HepG2 (cell line): Measurements from ENCODE around the gene ERBB4. TPM values are rescaled to one million over a fixed set of nuclear protein-coding genes. Genes with fewer than 3 reads are reported as not detected.

ENCODE experiments used
- ATAC-seq: fragments of 200-7000 bp; cut with Tn5 transposase; 3 replicates; pipeline ENCODE4 v1.9.1; 2020; ENCODE audit warnings: mild to moderate bottlenecking, moderate library complexity
- BruUV-seq: library from RNA; stranded (reverse); fragments of 400-500 nt; replicated peaks from 2 replicates; lab custom pipeline; 2021; lab: Mats Ljungman, UMichigan
- CTCF ChIA-PET: fragments of 300-600 bp; formaldehyde crosslinking; extraction: SDS; loops from one replicate; lab custom pipeline; 2021; ENCODE audit warnings: low total read pairs, inconsistent platforms, low intra/inter-chr PET ratio; lab: Yijun Ruan, JAX
- POLR2A ChIA-PET: fragments of 350-600 bp; sonication (Branson Sonifier 250); formaldehyde crosslinking; loops from one replicate; lab custom pipeline; 2020; ENCODE audit warnings: antibody characterized with exemption, inconsistent platforms; lab: Yijun Ruan, JAX
- DNase-seq: peaks from one replicate; pipeline ENCODE4 v3.0.0-alpha.2; 2015; ENCODE audit warnings: low spot score
- FAIRE-seq: peaks from 3 replicates; lab custom pipeline; 2011; peaks lifted over from hg19 to GRCh38; lab: Jason Lieb, UNC
- H2AFZ ChIP-seq: one replicate; pipeline ENCODE4 v1.6.1; 2011; ENCODE audit warnings: low read length, inconsistent platforms
- H3K27ac ChIP-seq: fragments of 300-600 bp; 3 replicates; pipeline ENCODE4 v1.8.0; 2011; ENCODE audit warnings: mixed run types, mild to moderate bottlenecking, mixed read lengths, low read length, inconsistent platforms; ENCODE audit not compliant: insufficient read depth; ENCODE audit errors: extremely low read length
- H3K27me3 ChIP-seq, 2 experiments: fragments of 200-600 bp in 1 of 2; 2 replicates in 1 of 2; 3 replicates in 1 of 2; pipeline versions ENCODE4 v1.6.0 to v1.8.0; 2011; ENCODE audit warnings: low read length in 2 of 2, mild to moderate bottlenecking in 2 of 2, moderate library complexity in 2 of 2, inconsistent platforms in 1 of 2; ENCODE audit not compliant: insufficient read depth in 2 of 2, control insufficient read depth in 1 of 2
- H3K36me3 ChIP-seq, 2 experiments: fragments of 200-600 bp in 1 of 2; replicated peaks in 1 of 2; 2 replicates in 1 of 2; 3 replicates in 1 of 2; pipeline versions ENCODE4 v1.5.1 to v1.8.0; 2011; ENCODE audit warnings: low read length in 2 of 2, inconsistent platforms in 1 of 2; ENCODE audit not compliant: insufficient read depth in 2 of 2, control insufficient read depth in 1 of 2
- H3K4me1 ChIP-seq: 2 replicates; pipeline ENCODE4 v1.5.1; 2012; ENCODE audit warnings: low read length, inconsistent platforms; ENCODE audit not compliant: insufficient read depth
- H3K4me2 ChIP-seq: 2 replicates; pipeline ENCODE4 v1.6.0; 2011; ENCODE audit warnings: low read depth, low read length, inconsistent platforms
- H3K4me3 ChIP-seq, 3 experiments: fragments of 200-600 bp in 1 of 3; sonication (generic), shearing (Covaris generic) in 1 of 3; replicated peaks in 1 of 3; 2 replicates each; pipeline ENCODE4 v1.5.1; 2011 to 2016; ENCODE audit warnings: low read length in 3 of 3, inconsistent platforms in 2 of 3, low read depth in 2 of 3, mild to moderate bottlenecking in 2 of 3, control low read depth in 1 of 3, mixed read lengths in 1 of 3; ENCODE audit not compliant: insufficient read depth in 1 of 3
- H3K79me2 ChIP-seq: one replicate; pipeline ENCODE4 v1.6.1; 2011; ENCODE audit warnings: low read length, inconsistent platforms; ENCODE audit not compliant: insufficient read depth
- H3K9ac ChIP-seq: 2 replicates; pipeline ENCODE4 v1.6.0; 2011; ENCODE audit warnings: mild to moderate bottlenecking, low read depth, low read length, inconsistent platforms; ENCODE audit not compliant: insufficient read depth
- H3K9me3 ChIP-seq: 2 replicates; pipeline ENCODE4 v1.5.1; 2012; ENCODE audit warnings: mild to moderate bottlenecking, low read length
- H4K20me1 ChIP-seq: 2 replicates; pipeline ENCODE4 v1.6.0; 2011; ENCODE audit warnings: inconsistent platforms, mild to moderate bottlenecking, low read length, moderate library complexity; ENCODE audit not compliant: insufficient read depth
- BHLHE40 ChIP-seq: IDR thresholded peaks from 2 replicates; pipeline ENCODE4 v1.6.1; 2011; ENCODE audit warnings: low read length, improper control_type of control experiment
- BRD4 ChIP-seq: sonication (generic); formaldehyde crosslinking; IDR thresholded peaks from 2 replicates; pipeline ENCODE4 v1.4.0; 2020; ENCODE audit warnings: missing genetic modification reagents
- CREM ChIP-seq, 2 experiments: sonication (generic) in 1 of 2; formaldehyde crosslinking in 1 of 2; IDR thresholded peaks; 2 replicates each; pipeline versions ENCODE4 v1.4.0 to v1.6.1; 2016 to 2020; ENCODE audit warnings: antibody characterized with exemption in 1 of 2, mild to moderate bottlenecking in 1 of 2, missing genetic modification reagents in 1 of 2
- GATA4 ChIP-seq: sonication (generic); IDR thresholded peaks from 2 replicates; pipeline ENCODE4 v1.6.1; 2016; ENCODE audit warnings: antibody characterized with exemption, low read depth, borderline replicate concordance
- GATAD1 ChIP-seq: IDR thresholded peaks from 2 replicates; pipeline ENCODE4 v1.6.1; 2016; ENCODE audit warnings: missing genetic modification reagents, missing compliant biosample characterization
- HOXD1 ChIP-seq: sonication (generic); formaldehyde crosslinking; IDR thresholded peaks from 2 replicates; pipeline ENCODE4 v1.5.0; 2020; ENCODE audit warnings: missing genetic modification reagents
- NCOA5 ChIP-seq: sonication (generic); formaldehyde crosslinking; IDR thresholded peaks from 2 replicates; pipeline ENCODE4 v1.4.0; 2020; ENCODE audit warnings: missing genetic modification reagents
- NFIB ChIP-seq: sonication (generic); formaldehyde crosslinking; IDR thresholded peaks from 2 replicates; pipeline ENCODE4 v1.9.0; 2021; ENCODE audit warnings: missing genetic modification reagents, mild to moderate bottlenecking, borderline replicate concordance
- RFXAP ChIP-seq: sonication (generic); formaldehyde crosslinking; IDR thresholded peaks from 2 replicates; pipeline ENCODE4 v1.4.0; 2020; ENCODE audit warnings: missing genetic modification reagents, borderline replicate concordance
- SIN3A ChIP-seq: IDR thresholded peaks from 2 replicates; pipeline ENCODE4 v1.6.1; 2011; ENCODE audit warnings: low read depth, mild to moderate bottlenecking, control low read depth, low read length, borderline replicate concordance
- ZNF17 ChIP-seq: sonication (generic); formaldehyde crosslinking; IDR thresholded peaks from 2 replicates; pipeline ENCODE4 v1.5.0; 2020; ENCODE audit warnings: mild to moderate bottlenecking, missing genetic modification reagents
- ZNF326 ChIP-seq: sonication (generic); formaldehyde crosslinking; IDR thresholded peaks from 2 replicates; pipeline ENCODE4 v1.4.0; 2020; ENCODE audit warnings: missing genetic modification reagents, borderline replicate concordance
- WGBS: methylation state at CpG from one replicate; pipeline ENCODE4 v1.1.6; 2017; ENCODE audit warnings: low lambda C conversion rate; 5-methylcytosine and 5-hydroxymethylcytosine counted together
- in situ Hi-C: cut with HindIII; loops from 2 replicates; pipeline ENCODE4 v1.10.0; 2017; ENCODE audit warnings: low pct_unique_long_range_greater_than_20kb; ENCODE audit not compliant: extremely low pct_ligation_motif_present
- intact Hi-C: fragments of 100-400 bp; cut with micrococcal nuclease; formaldehyde crosslinking; loops from one replicate; pipeline ENCODE4 v1.10.0; 2022; ENCODE audit not compliant: unreplicated experiment
- polyA plus RNA-seq, 8 experiments: library from polyadenylated mRNA; depleted of rRNA in 3 of 8; stranded (reverse) in 7 of 8; unstranded in 1 of 8; fragments of >200 nt; fragmentation: Illumina TruSeq in 4 of 8; extraction: Trizol in 4 of 8; gene quantifications; 2 replicates each; pipeline versions ENCODE4 v1.2.1 to v1.2.3, GENCODE V29; 2011 to 2016; ENCODE audit warnings: low read depth in 4 of 8, missing spikeins in 1 of 8, mixed read lengths in 1 of 8; ENCODE audit not compliant: insufficient read depth in 1 of 8
- total RNA-seq, 5 experiments: library from RNA; depleted of rRNA; stranded (reverse); fragments of >200 nt; fragmentation: Illumina TruSeq; extraction: Trizol; gene quantifications; 2 replicates each; pipeline ENCODE4 v1.2.3, GENCODE V29; 2016; ENCODE audit warnings: low read depth in 1 of 5
- TF ChIP-seq, protein P1 (sequence below): sonication (generic); formaldehyde crosslinking; IDR thresholded peaks from 2 replicates; pipeline ENCODE4 v1.5.0; 2020; ENCODE audit warnings: missing genetic modification reagents
- TF ChIP-seq, protein P2 (sequence below): sonication (generic); formaldehyde crosslinking; IDR thresholded peaks from 2 replicates; pipeline ENCODE4 v1.4.0; 2020; ENCODE audit warnings: low read depth, mild to moderate bottlenecking, missing genetic modification reagents

ERBB4 gene
- total and polyA plus RNA-seq, 2 of the 13 experiments (the other 11 are each of a cell fraction or from before 2014, with no cell fraction given): not detected

DNA sequence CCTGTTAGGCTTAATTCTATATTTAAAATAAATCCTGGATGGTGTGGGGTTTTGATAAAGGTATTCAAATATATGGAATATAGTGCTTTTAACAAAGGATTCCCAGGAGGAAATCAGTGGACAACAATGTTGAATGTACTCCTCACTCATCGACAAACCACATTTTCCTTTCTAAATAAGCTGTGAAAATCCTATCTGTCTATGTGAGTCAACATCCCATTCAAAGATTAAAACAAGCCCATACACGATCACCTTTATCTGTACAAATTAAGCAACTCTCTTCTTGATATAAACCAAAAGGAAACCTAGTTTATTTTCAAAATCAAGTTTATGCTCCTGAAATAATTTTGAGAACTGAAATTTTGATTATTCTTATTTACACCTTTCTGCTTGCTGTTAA, 153.4 kb downstream of the ERBB4 start:
- ATAC-seq (no peak), DNase-seq (no peak)
- POLR2A ChIA-PET: no interaction called here
- H3K9me3 ChIP-seq: no peaks in the 10 kb centered on the region
- no TSS peak for BruUV-seq
- H3K79me2 ChIP-seq: no peaks in the 10 kb centered on the region
- 12% methylated on average over 2 of the region's 2 CpGs for WGBS
- no peak overlapping the region for H3K9ac ChIP-seq
- H3K4me1 ChIP-seq: no peaks in the 10 kb centered on the region
- H4K20me1 ChIP-seq: no peaks in the 10 kb centered on the region
- H2AFZ ChIP-seq: no peak overlapping the region
- TF ChIP-seq HOXD1 (no peak), CREM (IDR thresholded peaks at IDR 0.05) (no peak), CREM (CRISPR knock-in tag; IDR thresholded peaks at IDR 0.05) (no peak), NCOA5 (CRISPR knock-in tag) (no peak), BRD4 (no peak), ZNF326 (no peak), ZNF17 (CRISPR knock-in tag) (no peak), BHLHE40 (no peak), GATAD1 (CRISPR knock-in tag) (no peak), SIN3A (no peak)
- TF ChIP-seq, protein P1, sequence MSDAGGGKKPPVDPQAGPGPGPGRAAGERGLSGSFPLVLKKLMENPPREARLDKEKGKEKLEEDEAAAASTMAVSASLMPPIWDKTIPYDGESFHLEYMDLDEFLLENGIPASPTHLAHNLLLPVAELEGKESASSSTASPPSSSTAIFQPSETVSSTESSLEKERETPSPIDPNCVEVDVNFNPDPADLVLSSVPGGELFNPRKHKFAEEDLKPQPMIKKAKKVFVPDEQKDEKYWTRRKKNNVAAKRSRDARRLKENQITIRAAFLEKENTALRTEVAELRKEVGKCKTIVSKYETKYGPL (CRISPR knock-in tag): no peak
- TF ChIP-seq, all 625 proteins: peak for 0
- H3K27ac ChIP-seq: no peak overlapping the region
- H3K4me3 ChIP-seq: no peak overlapping the region
- no peaks in the 10 kb centered on the region for H3K36me3 ChIP-seq
- intact Hi-C loops: no loop called here
- H3K4me2 ChIP-seq: no peak overlapping the region
- CTCF ChIA-PET: no interaction called here
- FAIRE-seq: no peak
- no peaks in the 10 kb centered on the region for H3K27me3 ChIP-seq
- in situ Hi-C loops: no loop called here

DNA sequence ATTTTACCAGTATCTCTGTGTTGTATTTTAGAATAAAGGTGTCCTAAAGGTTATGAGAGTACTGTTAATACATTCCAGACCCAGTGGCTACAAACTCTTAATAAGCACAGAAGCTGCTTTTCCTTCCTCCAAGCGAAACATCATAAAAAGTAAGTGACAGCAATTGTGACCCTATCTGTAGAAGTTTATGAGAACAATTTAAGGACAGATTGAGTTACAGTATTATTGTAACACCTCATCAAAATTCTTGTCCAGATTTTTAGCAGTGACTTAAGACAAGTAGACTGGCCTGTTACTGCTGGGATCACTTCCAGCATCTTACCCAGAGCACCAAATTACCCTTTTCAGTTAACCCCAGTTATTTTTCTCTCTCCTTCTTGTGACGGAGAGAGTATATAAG, 154.6 kb downstream of the ERBB4 start:
- Histone ChIP-seq H3K9ac (no peak overlapping the region), H3K4me2 (no peak overlapping the region), H3K27me3 (no peaks in the 10 kb centered on the region), H3K4me1 (no peaks in the 10 kb centered on the region), H3K9me3 (no peaks in the 10 kb centered on the region), H3K36me3 (no peaks in the 10 kb centered on the region), H3K27ac (no peak overlapping the region), H3K79me2 (no peaks in the 10 kb centered on the region), H2AFZ (no peak overlapping the region), H4K20me1 (no peaks in the 10 kb centered on the region), H3K4me3 (no peak overlapping the region)
- ATAC-seq (no peak), FAIRE-seq (no peak), DNase-seq (no peak)
- CTCF ChIA-PET: no interaction called here
- in situ Hi-C loops (no loop called here), intact Hi-C loops (no loop called here)
- 10% methylated on average over 2 of the region's 2 CpGs for WGBS
- POLR2A ChIA-PET: no interaction called here
- BruUV-seq: no TSS peak
- TF ChIP-seq NFIB (CRISPR knock-in tag) (no peak), GATA4 (no peak), RFXAP (no peak)
- TF ChIP-seq, protein P2, sequence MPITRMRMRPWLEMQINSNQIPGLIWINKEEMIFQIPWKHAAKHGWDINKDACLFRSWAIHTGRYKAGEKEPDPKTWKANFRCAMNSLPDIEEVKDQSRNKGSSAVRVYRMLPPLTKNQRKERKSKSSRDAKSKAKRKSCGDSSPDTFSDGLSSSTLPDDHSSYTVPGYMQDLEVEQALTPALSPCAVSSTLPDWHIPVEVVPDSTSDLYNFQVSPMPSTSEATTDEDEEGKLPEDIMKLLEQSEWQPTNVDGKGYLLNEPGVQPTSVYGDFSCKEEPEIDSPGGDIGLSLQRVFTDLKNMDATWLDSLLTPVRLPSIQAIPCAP (CRISPR knock-in tag): no peak
